ENCODE data around the gene PRKCA. TPM values are rescaled to one million over a fixed set of nuclear protein-coding genes. Genes with fewer than 3 reads are reported as not detected.
A peak's percentile ranks its signal among the peaks of the same experiment; 100 is the strongest.

The PRKCA gene
- polyA plus RNA-seq, 2 of the 4 experiments (the other 2 are of a cell fraction), result 28.8 to 65.0 TPM

- Histone ChIP-seq H3K27ac (peak overlapping the region; percentile 87 to 90), H3K9me3 (no peaks in the 10 kb centered on the region), H3K4me3 (peak overlapping the region; percentile 23; the same call in 2 of the 3 replicates), H3K4me2 (peak overlapping the region; percentile 79), H3K4me1 (peaks cover 72% of the 10 kb centered on the region)
- no peak for FAIRE-seq
- 55% methylated on average over 3 of the region's 3 CpGs for WGBS (ENCODE audit: missing lambda C conversion rate)
- ATAC-seq, result no peak
- ChIA-PET POLR2A (interaction anchor here (1.4 to 3.2 kb wide), 2 partner anchors 42 to 234 kb away, joined by 4 to 17 read pairs; no protein-coding TSS in a partner anchor), CTCF (interaction anchor here (0.8 to 2.1 kb wide), 7 partner anchors 12 to 237 kb away, joined by 4 to 6 read pairs (median 4); no protein-coding TSS in a partner anchor)
- no peak for TF ChIP-seq FOSL2 (IDR thresholded peaks at IDR 0.05)
- no peak for TF ChIP-seq FOSL2 (CRISPR knock-in tag; IDR thresholded peaks at IDR 0.05)
- TF ChIP-seq TFCP2L1 (CRISPR knock-in tag; IDR thresholded peaks at IDR 0.05), result no peak
- no peak for TF ChIP-seq REST (IDR thresholded peaks at IDR 0.05)
- TF ChIP-seq ZSCAN20 (CRISPR knock-in tag; IDR thresholded peaks at IDR 0.05), result no peak
- TF ChIP-seq CEBPB (IDR thresholded peaks at IDR 0.05), result no peak
- TF ChIP-seq NR3C1 (IDR thresholded peaks at IDR 0.05), result no peak
- TF ChIP-seq POLR2AphosphoS2 (conservative IDR thresholded peaks at IDR 0.05; ENCODE audit: low read length), result no peak
- no peak for DNase-seq (ENCODE audit: low read depth in 1 of 2, low spot score in 1 of 2)
Measured at GRCh38 chr17:66509926-66510325, 207.5 kb downstream of the PRKCA start.

DNA sequence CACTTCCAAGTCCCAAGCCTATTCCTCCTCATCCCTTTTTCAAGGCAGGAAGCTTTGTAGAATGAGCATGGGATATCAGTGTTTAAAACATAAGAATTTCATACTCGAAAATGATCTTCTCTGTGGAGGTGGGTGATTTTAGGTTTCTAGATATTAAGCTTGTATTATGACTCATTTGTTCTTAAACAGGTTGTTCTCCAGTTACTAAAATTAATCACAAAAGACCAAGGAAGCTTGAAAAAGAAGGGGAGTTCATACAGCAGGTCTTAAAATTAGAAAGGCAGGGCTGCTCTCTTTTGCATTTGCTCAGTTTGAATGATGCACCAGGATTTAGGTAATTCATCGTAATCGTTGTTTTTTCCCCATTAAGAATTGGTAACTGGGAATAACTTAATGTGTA, 208.7 kb downstream of the PRKCA start:
- TF ChIP-seq RCOR1 (IDR thresholded peaks at IDR 0.05; ENCODE audit: low read depth, low read length) (no peak), FOSL2 (IDR thresholded peaks at IDR 0.05) (no peak), FOSL2 (CRISPR knock-in tag; IDR thresholded peaks at IDR 0.05) (peak; percentile 62), ZNF302 (CRISPR knock-in tag; IDR thresholded peaks at IDR 0.05) (no peak)
- Histone ChIP-seq H3K4me2 (peak overlapping the region; percentile 79), H3K9me3 (no peaks in the 10 kb centered on the region), H3K4me1 (peaks cover 68% of the 10 kb centered on the region), H3K4me3 (no peak overlapping the region), H3K27ac (peak overlapping the region; percentile 87 to 90)
- CTCF ChIA-PET, result interaction anchor here (1.1 to 1.5 kb wide), 5 partner anchors 9 to 311 kb away, joined by 3 to 5 read pairs (median 4); no protein-coding TSS in a partner anchor
- POLR2A ChIA-PET, result no interaction called here
- DNase-seq (ENCODE audit: low read depth in 1 of 2, low spot score in 1 of 2) (no peak), FAIRE-seq (no peak), ATAC-seq (no peak)
- WGBS (ENCODE audit: missing lambda C conversion rate), result 90% methylated on average over 3 of the region's 3 CpGs

GRCh38 chr17:66514227-66514806, 211.9 kb downstream of the PRKCA start:
- H3K4me1 ChIP-seq, result peaks cover 52% of the 10 kb centered on the region
- H3K27ac ChIP-seq, result peak overlapping the region; percentile 7 to 20; a peak in 2 of 6 replicates
- H3K9me3 ChIP-seq, result no peaks in the 10 kb centered on the region
- peak in 1 of 2 experiments; percentile 14; a peak in 1 of 6 replicates for ATAC-seq
- ChIA-PET CTCF (interaction anchor here (0.8 kb wide), 1 partner anchor 28 kb away, joined by 3 read pairs; no protein-coding TSS in a partner anchor), POLR2A (no interaction called here)
- DNase-seq (ENCODE audit: low read depth in 1 of 2, low spot score in 1 of 2), result no peak
- 78% methylated on average over 11 of the region's 11 CpGs for WGBS (ENCODE audit: missing lambda C conversion rate)
- no peak overlapping the region for H3K4me2 ChIP-seq
- no peak overlapping the region for H3K4me3 ChIP-seq
- TF ChIP-seq NPAS2 (CRISPR knock-in tag; IDR thresholded peaks at IDR 0.05; ENCODE audit: borderline replicate concordance), result no peak
- TF ChIP-seq PBX3 (IDR thresholded peaks at IDR 0.05), result no peak
- no peak for TF ChIP-seq CBX8 (IDR thresholded peaks at IDR 0.05)
- TF ChIP-seq MAFK (IDR thresholded peaks at IDR 0.05; ENCODE audit: partially characterized antibody), result peak; percentile 4
- FAIRE-seq, result no peak

- DNase-seq (ENCODE audit: low read depth in 1 of 2, low spot score in 1 of 2) (no peak), FAIRE-seq (no peak), ATAC-seq (no peak)
- 62% methylated on average over 4 of the region's 4 CpGs for WGBS (ENCODE audit: missing lambda C conversion rate)
- ChIA-PET POLR2A (no interaction called here), CTCF (interaction anchor here (4.0 kb wide), 1 partner anchor 51 kb away, joined by 15 read pairs; no protein-coding TSS in a partner anchor)
- Histone ChIP-seq H3K9me3 (no peaks in the 10 kb centered on the region), H3K27ac (peak overlapping the region in 1 of 2 experiments; percentile 18; a peak in 1 of 6 replicates), H3K4me1 (peaks cover 35% of the 10 kb centered on the region), H3K4me2 (no peak overlapping the region), H3K4me3 (no peak overlapping the region)
- TF ChIP-seq POLR2A (IDR thresholded peaks at IDR 0.05; ENCODE audit: low read length), result no peak
- TF ChIP-seq FOSL2 (IDR thresholded peaks at IDR 0.05), result no peak
- TF ChIP-seq FOSL2 (CRISPR knock-in tag; IDR thresholded peaks at IDR 0.05), result no peak
- TF ChIP-seq RNF2 (IDR thresholded peaks at IDR 0.05; ENCODE audit: borderline replicate concordance, low read depth), result no peak
Measured at GRCh38 chr17:66515974-66516373, 213.6 kb downstream of the PRKCA start.
